Heart left ventricle (tissue), 13 donors: Measurements from ENCODE around the gene KLRF2.

Experiments
- POLR2A ChIP-seq, 2 donors: fragments of 450-650 bp; IDR thresholded peaks; one replicate each; pipeline ENCODE4 v1.6.1; 2017; ENCODE audit warnings: antibody characterized with exemption in 2 of 2, mild to moderate bottlenecking in 2 of 2, moderate library complexity in 2 of 2
- TF ChIP-seq, protein P1 (sequence below), 12 donors: fragments of 200-600 bp; sonication (generic) in 4 of 12; IDR thresholded peaks; one replicate each; pipeline versions ENCODE4 v1.5.0 to v1.8.0; 2018 to 2022; ENCODE audit warnings: antibody characterized with exemption in 12 of 12, mild to moderate bottlenecking in 5 of 12
- donor health status: ischemic (EF 13 %, LVEDD 7.1; RV severe dilation, severe dysfunction).
- donor health status: DM: no; HTN: yes; CAD: no.
- donor health status: DM: no; HTN: no; CAD: no.
- donor health status: ischemic (EF 25% LVEDD 6.9; RV normal size, moderate dysfunction).
- donor health status: ischemic (EF 25% LVEDD 5.7; RV mildly dilated, moderate dysfunction).
- donor health status: ischemic (EF 35%, LVEDD 5.7; RV mildly dilated, moderate dysfunction).
- donor health status: nonischemic (EF 11% LVEDD 7.7; RV severe dilation, severe dysfunction).
- donor health status: DM: yes; HTN: yes; CAD: no.
- donor health status: PGD.
- donor health status: ischemic (EF 29% LVEDD 5.4; RV normal size, mild dysfunction).
- donor health status: nonischemic (EF 23%, LVEDD 6.1; RV moderate dilation, normal function).

DNA sequence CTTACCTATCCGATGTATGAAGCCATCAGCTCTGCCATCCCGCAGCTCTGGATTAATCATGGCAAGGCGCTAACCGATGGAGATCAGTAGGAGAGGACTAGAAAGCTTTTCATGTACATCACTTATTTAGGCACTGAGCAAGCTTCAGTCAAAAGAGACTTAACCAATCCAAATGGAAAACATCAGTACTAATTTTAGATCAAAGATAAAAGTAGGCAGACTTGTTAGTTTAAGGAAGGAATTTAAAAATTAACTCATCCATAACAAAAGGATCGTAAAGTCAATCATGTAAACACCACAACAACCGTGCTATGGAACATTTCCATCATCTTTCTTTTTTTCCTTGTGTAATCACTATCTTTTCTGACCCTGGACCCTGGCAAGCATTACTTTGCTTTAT, 51.0 kb downstream of the KLRF2 start, which contains the start of gene CLEC2A:
- TF ChIP-seq, protein P1, sequence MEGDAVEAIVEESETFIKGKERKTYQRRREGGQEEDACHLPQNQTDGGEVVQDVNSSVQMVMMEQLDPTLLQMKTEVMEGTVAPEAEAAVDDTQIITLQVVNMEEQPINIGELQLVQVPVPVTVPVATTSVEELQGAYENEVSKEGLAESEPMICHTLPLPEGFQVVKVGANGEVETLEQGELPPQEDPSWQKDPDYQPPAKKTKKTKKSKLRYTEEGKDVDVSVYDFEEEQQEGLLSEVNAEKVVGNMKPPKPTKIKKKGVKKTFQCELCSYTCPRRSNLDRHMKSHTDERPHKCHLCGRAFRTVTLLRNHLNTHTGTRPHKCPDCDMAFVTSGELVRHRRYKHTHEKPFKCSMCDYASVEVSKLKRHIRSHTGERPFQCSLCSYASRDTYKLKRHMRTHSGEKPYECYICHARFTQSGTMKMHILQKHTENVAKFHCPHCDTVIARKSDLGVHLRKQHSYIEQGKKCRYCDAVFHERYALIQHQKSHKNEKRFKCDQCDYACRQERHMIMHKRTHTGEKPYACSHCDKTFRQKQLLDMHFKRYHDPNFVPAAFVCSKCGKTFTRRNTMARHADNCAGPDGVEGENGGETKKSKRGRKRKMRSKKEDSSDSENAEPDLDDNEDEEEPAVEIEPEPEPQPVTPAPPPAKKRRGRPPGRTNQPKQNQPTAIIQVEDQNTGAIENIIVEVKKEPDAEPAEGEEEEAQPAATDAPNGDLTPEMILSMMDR (IDR thresholded peaks at IDR 0.05): no peak
- TF ChIP-seq POLR2A (IDR thresholded peaks at IDR 0.05): no peak
